Astrocyte (in vitro differentiated cells and primary cell): ENCODE measurements around the gene RUFY3. TPM values are rescaled to one million over a fixed set of nuclear protein-coding genes. Genes with fewer than 3 reads are reported as not detected.
A peak's percentile ranks its signal among the peaks of the same experiment; 100 is the strongest.
"Not testable (repeated sequence)": the region's sequence is repeated elsewhere in the genome, so short reads cannot be mapped to it uniquely, and the experiment has no call there.

Source experiments
- DNase-seq: peaks from one replicate; pipeline ENCODE4 v3.0.0-alpha.2; 2010; ENCODE audit warnings: low read depth
- FAIRE-seq: peaks from 2 replicates; lab custom pipeline; 2011; peaks lifted over from hg19 to GRCh38; lab: Jason Lieb, UNC
- H2AFZ ChIP-seq: 2 replicates; pipeline ENCODE4 v1.6.0; 2012; ENCODE audit warnings: low read depth, low read length, inconsistent platforms
- H3K27ac ChIP-seq: 2 replicates; pipeline ENCODE4 v1.5.1; 2011; ENCODE audit warnings: low read depth, low read length, inconsistent platforms
- H3K27me3 ChIP-seq: 2 replicates; pipeline ENCODE4 v1.6.0; 2011; ENCODE audit warnings: low read length, inconsistent platforms; ENCODE audit not compliant: insufficient read depth
- H3K36me3 ChIP-seq: 2 replicates; pipeline ENCODE4 v1.5.1; 2011; ENCODE audit warnings: low read length, inconsistent platforms; ENCODE audit not compliant: insufficient read depth
- H3K4me1 ChIP-seq: 2 replicates; pipeline ENCODE4 v1.5.1; 2011; ENCODE audit warnings: low read length, inconsistent platforms; ENCODE audit not compliant: insufficient read depth
- H3K4me2 ChIP-seq: 2 replicates; pipeline ENCODE4 v1.6.0; 2012; ENCODE audit warnings: low read length, inconsistent platforms
- H3K4me3 ChIP-seq: 2 replicates; pipeline ENCODE4 v1.5.1; 2011; ENCODE audit warnings: low read depth, mild to moderate bottlenecking, low read length, inconsistent platforms; ENCODE audit not compliant: insufficient read depth
- H3K79me2 ChIP-seq: 2 replicates; pipeline ENCODE4 v1.6.0; 2012; ENCODE audit warnings: mild to moderate bottlenecking, low read length, inconsistent platforms; ENCODE audit not compliant: insufficient read depth
- H3K9ac ChIP-seq: 2 replicates; pipeline ENCODE4 v1.6.0; 2012; ENCODE audit warnings: mild to moderate bottlenecking, low read length, inconsistent platforms
- H3K9me3 ChIP-seq: 2 replicates; pipeline ENCODE4 v1.5.1; 2012; ENCODE audit warnings: low read depth, mild to moderate bottlenecking, low read length, inconsistent platforms; ENCODE audit not compliant: insufficient read depth
- H4K20me1 ChIP-seq: 2 replicates; pipeline ENCODE4 v1.6.0; 2012; ENCODE audit warnings: low read length, inconsistent platforms; ENCODE audit not compliant: insufficient read depth
- H3K27ac Mint-ChIP-seq: one replicate; pipeline ENCODE4 v1.8.0; 2021; ENCODE audit warnings: mild to moderate bottlenecking, mixed read lengths; ENCODE audit not compliant: unreplicated experiment
- H3K27me3 Mint-ChIP-seq: one replicate; pipeline ENCODE4 v1.8.0; 2021; ENCODE audit warnings: low read depth, mixed read lengths; ENCODE audit not compliant: unreplicated experiment
- H3K36me3 Mint-ChIP-seq: one replicate; pipeline ENCODE4 v1.8.0; 2021; ENCODE audit warnings: low read depth, mixed read lengths; ENCODE audit not compliant: unreplicated experiment
- H3K4me1 Mint-ChIP-seq: one replicate; pipeline ENCODE4 v1.8.0; 2021; ENCODE audit warnings: low read depth, mixed read lengths; ENCODE audit not compliant: unreplicated experiment
- H3K4me3 Mint-ChIP-seq: one replicate; pipeline ENCODE4 v1.8.0; 2021; ENCODE audit warnings: mild to moderate bottlenecking, moderate library complexity, mixed read lengths; ENCODE audit not compliant: unreplicated experiment
- H3K9me3 Mint-ChIP-seq: one replicate; pipeline ENCODE4 v1.8.0; 2021; ENCODE audit warnings: mild to moderate bottlenecking, mixed read lengths; ENCODE audit not compliant: unreplicated experiment
- EZH2 ChIP-seq: IDR thresholded peaks from 2 replicates; pipeline ENCODE4 v1.6.1; 2012; ENCODE audit warnings: mild to moderate bottlenecking, low read length, inconsistent platforms; ENCODE audit not compliant: insufficient read depth
- total RNA-seq: library from RNA; stranded (reverse); gene quantifications from 2 replicates; pipeline ENCODE4 v1.2.1, GENCODE V29; 2021
- TF ChIP-seq, protein P1 (sequence below): IDR thresholded peaks from 2 replicates; pipeline ENCODE4 v1.5.1; 2011; ENCODE audit warnings: low read depth, mild to moderate bottlenecking, inconsistent platforms, low read length, moderate library complexity; ENCODE audit not compliant: insufficient read depth

Gene RUFY3
- total RNA-seq, 1 donor from 2014 or later = 57.5 TPM

DNA sequence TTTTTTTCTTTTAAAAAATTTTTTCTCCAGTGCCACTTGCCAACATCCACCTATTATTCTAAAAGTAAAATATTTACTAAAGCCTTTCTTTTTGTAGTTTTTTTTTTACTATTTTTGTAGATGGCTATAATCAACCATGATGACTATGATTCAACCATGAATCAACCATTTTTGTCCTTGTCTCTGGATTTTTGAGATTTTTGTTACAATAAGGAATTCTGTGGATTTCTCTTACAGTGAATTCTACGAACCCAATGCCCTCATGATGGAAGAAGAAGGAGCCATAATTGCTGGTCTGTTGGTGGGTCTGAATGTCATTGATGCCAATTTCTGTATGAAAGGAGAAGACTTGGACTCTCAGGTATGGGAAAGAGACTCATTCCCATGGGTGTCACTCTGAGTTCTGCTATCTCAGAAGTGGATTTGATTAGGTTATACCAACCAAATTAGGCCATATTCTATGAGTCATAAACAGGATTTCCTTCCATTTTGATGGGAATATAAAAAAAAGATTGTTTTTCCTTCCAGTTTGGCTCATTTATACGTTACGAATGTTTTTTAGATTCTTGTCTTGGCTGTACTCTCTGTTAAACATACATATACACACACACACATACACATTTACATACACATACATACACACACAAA is 46.7 kb downstream of the RUFY3 start:
- Histone ChIP-seq H3K36me3 (peaks cover 19% of the 10 kb centered on the region), H3K27me3 (no peaks in the 10 kb centered on the region), H3K4me3 (no peak overlapping the region), H2AFZ (no peak overlapping the region), H3K9me3 (no peaks in the 10 kb centered on the region), H3K9ac (no peak overlapping the region), H3K79me2 (no peaks in the 10 kb centered on the region), H3K4me2 (peak overlapping the region; percentile 32), H4K20me1 (peaks cover 5% of the 10 kb centered on the region), H3K4me1 (peaks cover 8% of the 10 kb centered on the region), H3K27ac (peak overlapping the region; percentile 47)
- H3K27me3 Mint-ChIP-seq = no peaks in the 10 kb centered on the region
- FAIRE-seq (peak; percentile 54), DNase-seq (peak; percentile 18)
- peaks cover 18% of the 10 kb centered on the region for H3K36me3 Mint-ChIP-seq
- H3K4me1 Mint-ChIP-seq = no peaks in the 10 kb centered on the region
- no peak overlapping the region for H3K27ac Mint-ChIP-seq
- H3K4me3 Mint-ChIP-seq = no peak overlapping the region
- TF ChIP-seq, protein P1, sequence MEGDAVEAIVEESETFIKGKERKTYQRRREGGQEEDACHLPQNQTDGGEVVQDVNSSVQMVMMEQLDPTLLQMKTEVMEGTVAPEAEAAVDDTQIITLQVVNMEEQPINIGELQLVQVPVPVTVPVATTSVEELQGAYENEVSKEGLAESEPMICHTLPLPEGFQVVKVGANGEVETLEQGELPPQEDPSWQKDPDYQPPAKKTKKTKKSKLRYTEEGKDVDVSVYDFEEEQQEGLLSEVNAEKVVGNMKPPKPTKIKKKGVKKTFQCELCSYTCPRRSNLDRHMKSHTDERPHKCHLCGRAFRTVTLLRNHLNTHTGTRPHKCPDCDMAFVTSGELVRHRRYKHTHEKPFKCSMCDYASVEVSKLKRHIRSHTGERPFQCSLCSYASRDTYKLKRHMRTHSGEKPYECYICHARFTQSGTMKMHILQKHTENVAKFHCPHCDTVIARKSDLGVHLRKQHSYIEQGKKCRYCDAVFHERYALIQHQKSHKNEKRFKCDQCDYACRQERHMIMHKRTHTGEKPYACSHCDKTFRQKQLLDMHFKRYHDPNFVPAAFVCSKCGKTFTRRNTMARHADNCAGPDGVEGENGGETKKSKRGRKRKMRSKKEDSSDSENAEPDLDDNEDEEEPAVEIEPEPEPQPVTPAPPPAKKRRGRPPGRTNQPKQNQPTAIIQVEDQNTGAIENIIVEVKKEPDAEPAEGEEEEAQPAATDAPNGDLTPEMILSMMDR = no peak
- no peak for TF ChIP-seq EZH2
- no peaks in the 10 kb centered on the region for H3K9me3 Mint-ChIP-seq

GRCh38 chr4:70769396-70769795 is 47.6 kb downstream of the RUFY3 start:
- H3K4me1 Mint-ChIP-seq, H3K27me3 Mint-ChIP-seq, DNase-seq, H3K4me3 Mint-ChIP-seq, H3K9ac ChIP-seq, H4K20me1 ChIP-seq, H3K9me3 ChIP-seq, H2AFZ ChIP-seq, H3K4me3 ChIP-seq, H3K27me3 ChIP-seq, H3K4me1 ChIP-seq, FAIRE-seq, H3K27ac ChIP-seq, H3K4me2 ChIP-seq, H3K27ac Mint-ChIP-seq, H3K9me3 Mint-ChIP-seq, H3K79me2 ChIP-seq: not testable (repeated sequence)
- H3K36me3 Mint-ChIP-seq = peaks cover 13% of the 10 kb centered on the region
- peaks cover 19% of the 10 kb centered on the region for H3K36me3 ChIP-seq

DNA sequence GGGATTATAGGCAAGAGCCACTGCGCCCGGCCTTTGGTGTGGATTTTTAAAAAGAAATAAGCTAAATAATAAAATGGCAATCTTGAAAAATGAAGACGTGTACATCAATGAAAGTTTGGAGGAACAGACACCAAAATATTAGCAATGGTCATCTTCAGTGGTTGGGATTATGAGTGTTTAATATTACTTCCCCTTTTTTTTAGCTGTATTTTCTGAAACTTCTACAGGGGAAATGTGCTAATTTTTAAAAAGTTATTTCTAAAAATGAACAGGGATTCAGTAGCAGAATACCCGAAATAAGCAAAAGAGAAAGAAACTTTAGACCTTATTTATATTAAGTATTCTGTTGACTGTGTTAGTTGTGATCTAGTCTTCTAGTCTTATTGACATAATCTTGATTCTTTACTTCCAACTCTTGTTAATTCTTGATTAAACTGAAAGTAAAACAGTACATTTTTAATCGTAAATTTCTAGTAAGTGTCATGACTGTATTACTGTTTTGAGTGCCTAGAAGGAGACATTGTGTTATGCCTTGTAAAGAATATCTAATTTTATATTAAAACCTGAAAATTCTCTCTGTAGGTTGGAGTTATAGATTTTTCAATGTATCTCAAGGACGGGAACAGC is 51.3 kb downstream of the RUFY3 start:
- Histone ChIP-seq H3K36me3 (peaks cover 19% of the 10 kb centered on the region), H3K27me3 (no peaks in the 10 kb centered on the region), H3K9ac (no peak overlapping the region), H2AFZ (no peak overlapping the region), H3K4me3 (no peak overlapping the region), H3K4me1 (peaks cover 4% of the 10 kb centered on the region), H4K20me1 (no peaks in the 10 kb centered on the region), H3K4me2 (no peak overlapping the region), H3K79me2 (no peaks in the 10 kb centered on the region), H3K27ac (no peak overlapping the region), H3K9me3 (no peaks in the 10 kb centered on the region)
- H3K4me1 Mint-ChIP-seq = no peaks in the 10 kb centered on the region
- no peak overlapping the region for H3K4me3 Mint-ChIP-seq
- H3K27me3 Mint-ChIP-seq = no peaks in the 10 kb centered on the region
- DNase-seq (no peak), FAIRE-seq (no peak)
- H3K9me3 Mint-ChIP-seq = no peaks in the 10 kb centered on the region
- TF ChIP-seq, protein P1 = no peak
- no peak overlapping the region for H3K27ac Mint-ChIP-seq
- peaks cover 4% of the 10 kb centered on the region for H3K36me3 Mint-ChIP-seq
